Left renal cortex interstitium (tissue), 4 donors: ENCODE data around the gene CYP26A1. TPM values are rescaled to one million over a fixed set of nuclear protein-coding genes. Genes with fewer than 3 reads are reported as not detected.

Source experiments
- DNase-seq, 4 donors: peaks; one replicate each; pipeline ENCODE4 v3.0.0-alpha.2; 2013; ENCODE audit warnings: low read depth in 4 of 4, low spot score in 2 of 4, missing footprints in 1 of 4
- polyA plus RNA-seq, 4 donors: library from polyadenylated mRNA; unstranded; fragments of 120-200 nt; gene quantifications; one replicate each; pipeline ENCODE4 v1.2.1, GENCODE V29; 2013; ENCODE audit not compliant: insufficient read length in 4 of 4

The CYP26A1 gene, protein sequence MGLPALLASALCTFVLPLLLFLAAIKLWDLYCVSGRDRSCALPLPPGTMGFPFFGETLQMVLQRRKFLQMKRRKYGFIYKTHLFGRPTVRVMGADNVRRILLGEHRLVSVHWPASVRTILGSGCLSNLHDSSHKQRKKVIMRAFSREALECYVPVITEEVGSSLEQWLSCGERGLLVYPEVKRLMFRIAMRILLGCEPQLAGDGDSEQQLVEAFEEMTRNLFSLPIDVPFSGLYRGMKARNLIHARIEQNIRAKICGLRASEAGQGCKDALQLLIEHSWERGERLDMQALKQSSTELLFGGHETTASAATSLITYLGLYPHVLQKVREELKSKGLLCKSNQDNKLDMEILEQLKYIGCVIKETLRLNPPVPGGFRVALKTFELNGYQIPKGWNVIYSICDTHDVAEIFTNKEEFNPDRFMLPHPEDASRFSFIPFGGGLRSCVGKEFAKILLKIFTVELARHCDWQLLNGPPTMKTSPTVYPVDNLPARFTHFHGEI
- polyA plus RNA-seq, result under 1 TPM in 3 of 4 donors, not detected in 1; 0.08 to 0.18 (median 0.11) TPM

DNA sequence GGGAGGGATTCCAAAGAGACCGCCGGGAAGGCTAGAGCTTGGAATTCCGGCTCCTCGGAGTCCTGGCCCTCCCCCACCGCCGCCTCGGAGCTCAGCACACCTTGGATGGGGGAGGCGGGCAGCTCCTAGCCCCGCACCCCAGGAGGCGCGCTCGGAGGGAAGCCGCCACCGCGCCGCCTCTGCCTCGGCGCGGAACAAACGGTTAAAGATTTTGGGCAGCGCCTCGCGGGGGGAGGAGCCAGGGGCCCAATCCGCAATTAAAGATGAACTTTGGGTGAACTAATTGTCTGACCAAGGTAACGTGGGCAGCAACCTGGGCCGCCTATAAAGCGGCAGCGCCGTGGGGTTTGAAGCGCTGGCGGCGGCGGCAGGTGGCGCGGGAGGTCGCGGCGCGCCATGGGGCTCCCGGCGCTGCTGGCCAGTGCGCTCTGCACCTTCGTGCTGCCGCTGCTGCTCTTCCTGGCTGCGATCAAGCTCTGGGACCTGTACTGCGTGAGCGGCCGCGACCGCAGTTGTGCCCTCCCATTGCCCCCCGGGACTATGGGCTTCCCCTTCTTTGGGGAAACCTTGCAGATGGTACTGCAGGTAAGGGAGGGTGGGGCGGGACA lies at the start of gene CYP26A1:
CYP26A1 (plus strand) TSS at position 355 of the 608 bp plus-strand sequence; CDS start at position 397, 42 bp downstream.
- no peak for DNase-seq

DNA sequence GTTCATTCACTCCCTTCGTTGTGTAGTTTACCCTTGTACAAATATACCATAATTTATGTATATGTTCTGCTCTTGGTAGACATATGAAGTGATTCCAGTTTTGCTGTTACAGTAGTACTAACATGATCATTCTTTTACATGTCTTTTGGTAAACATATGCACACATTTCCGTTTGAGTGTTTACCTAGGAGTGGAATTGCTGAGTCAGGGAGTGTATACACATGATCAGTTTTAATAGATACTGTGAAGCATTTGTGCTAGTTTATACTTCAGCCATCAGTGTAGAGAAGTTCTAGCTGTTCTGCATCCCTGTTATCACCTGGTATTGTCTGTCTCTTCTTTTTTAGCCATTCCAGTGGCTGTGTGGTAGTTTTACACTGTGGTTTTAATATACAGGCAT lies 47.6 kb upstream of the CYP26A1 start:
- DNase-seq, result no peak

DNA sequence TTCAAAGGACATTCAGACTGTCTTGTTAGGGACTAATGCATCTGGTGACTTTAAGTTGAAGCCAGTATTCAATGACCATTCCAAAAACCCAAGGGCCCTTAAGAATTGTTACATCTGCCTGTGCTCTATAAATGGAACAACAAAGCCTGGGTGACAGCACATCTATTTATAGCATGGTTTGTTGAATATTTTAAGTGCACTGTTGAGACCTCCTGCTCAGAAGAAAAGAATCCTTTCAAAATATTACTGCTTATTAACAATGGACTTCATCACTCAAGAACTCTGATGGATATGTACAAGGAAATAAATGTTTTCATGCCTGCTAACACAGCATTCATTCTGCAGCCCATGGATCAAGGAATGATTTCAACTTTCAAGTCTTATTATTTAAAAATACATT lies 46.2 kb upstream of the CYP26A1 start:
- no peak for DNase-seq

DNA sequence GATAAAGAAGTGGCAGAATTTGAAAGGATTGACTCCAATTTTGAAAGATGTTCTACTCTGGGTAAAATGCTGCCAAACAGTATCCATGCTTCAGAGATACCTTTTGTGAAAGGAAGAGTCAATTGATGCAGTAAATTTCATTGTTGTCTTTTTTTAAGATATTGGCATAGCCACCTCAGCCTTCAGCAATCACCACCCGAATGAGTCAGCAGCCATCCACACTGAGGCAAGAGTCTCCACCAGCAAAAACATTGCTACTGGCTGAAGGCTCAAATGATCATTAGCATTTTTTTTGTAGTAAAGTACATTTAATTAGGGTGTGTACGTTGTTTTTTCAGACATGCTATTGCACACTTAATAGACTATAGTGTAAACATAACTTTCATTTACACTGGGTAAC lies 44.8 kb upstream of the CYP26A1 start:
- no peak for DNase-seq

DNA sequence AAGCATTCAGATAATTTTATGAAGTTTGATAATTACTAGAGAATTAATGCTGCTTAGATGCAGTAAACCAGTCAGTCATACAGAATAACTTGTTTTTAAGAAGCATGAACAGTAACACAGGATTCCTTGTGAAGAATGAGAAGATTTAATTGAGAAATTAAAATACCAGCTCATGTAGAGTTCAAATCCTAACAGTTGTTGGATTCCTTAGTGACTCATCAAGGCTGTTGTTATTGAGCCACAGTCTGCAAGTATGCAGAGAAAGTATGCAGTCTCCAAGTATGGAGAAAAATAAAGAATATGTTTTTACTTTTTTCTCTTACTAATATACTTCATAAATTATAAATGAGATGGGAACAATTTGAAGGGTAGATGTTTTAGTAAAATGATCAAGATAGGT lies 43.3 kb upstream of the CYP26A1 start:
- DNase-seq, result no peak

DNA sequence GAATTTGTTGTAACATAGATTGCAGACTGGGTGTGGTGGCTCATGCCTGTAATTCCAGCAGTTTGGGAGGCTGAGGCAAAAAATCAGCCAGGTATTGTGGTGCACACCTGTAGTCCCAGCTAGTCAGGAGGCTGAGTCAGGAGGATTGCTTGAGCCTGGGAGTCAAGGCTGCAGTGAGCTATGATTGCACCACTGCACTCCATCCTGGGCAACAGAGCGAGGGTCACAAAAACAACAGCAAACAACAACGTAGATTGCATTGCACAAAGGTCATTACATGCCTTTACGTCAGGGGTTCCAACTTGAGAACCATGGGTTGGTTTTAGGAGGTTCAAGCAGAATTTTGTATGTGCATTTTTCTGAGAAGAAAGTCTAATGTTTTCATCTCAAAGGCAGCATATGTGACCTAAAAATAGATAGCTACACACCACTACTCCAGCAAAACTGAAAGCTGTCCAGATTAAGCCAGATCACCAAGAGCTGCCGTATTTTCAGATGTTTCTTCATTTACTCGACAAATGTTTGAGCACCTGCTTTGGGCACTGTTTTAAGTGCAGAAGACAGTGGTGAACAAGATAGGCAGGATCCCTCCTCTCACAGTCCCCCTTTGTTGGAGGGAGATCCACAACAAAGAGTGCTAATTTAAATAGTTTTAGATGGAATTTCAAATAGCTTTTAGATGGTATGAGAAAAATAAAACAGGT lies 41.4 kb upstream of the CYP26A1 start:
- no peak for DNase-seq

DNA sequence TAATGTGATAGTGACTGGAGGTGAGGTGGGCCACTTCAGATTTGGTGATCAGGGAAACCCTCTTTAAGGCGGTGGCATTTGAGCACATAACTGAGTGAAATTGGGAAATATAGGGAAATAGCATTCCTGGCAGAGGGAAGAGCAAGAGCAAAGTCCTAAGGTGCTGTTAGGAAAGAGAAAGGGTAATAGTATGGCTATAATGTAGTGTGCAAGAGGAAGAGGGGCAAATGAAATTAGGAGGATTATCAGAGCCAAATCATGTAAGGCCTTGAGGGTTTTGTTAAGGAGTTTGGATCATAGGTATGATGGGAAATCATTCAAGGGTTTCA lies 40.9 kb upstream of the CYP26A1 start:
- no peak for DNase-seq

DNA sequence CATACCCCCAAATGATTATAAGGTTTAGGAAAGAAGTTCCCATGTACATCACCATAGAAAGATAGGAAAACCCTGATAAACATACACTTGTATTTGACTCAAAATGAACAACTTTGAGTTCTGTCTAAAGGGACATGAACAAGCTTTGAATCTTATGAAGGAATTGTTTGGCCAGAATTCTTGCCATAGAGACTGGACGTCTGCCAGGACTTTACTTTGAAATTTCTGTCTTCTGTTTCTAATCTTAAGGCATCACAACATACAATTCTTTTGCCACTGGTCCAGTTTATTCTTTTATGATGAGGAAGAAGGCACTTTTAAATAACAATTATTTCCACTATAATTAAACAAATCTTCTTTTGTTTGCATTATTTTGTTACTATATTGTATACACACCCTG lies 39.3 kb upstream of the CYP26A1 start:
- DNase-seq, result no peak

DNA sequence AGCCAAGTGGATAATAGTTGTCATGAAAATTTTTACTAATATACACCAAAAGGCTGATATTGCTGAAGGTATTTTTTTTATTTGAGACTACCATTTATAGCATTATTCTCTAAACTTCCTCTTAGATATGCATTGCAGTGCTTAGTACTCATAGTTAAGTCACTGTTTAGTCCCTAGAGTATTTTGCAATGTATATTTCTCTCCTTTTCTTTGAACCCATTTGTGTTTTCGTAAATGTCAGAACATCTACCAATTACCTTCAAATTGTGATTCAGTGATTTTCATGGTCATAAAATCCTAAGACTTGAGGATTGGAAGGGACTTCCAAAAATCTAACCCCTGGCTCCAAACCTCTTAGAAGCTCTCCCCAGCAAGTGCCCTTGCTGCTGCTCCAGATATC lies 34.6 kb upstream of the CYP26A1 start:
- no peak for DNase-seq

DNA sequence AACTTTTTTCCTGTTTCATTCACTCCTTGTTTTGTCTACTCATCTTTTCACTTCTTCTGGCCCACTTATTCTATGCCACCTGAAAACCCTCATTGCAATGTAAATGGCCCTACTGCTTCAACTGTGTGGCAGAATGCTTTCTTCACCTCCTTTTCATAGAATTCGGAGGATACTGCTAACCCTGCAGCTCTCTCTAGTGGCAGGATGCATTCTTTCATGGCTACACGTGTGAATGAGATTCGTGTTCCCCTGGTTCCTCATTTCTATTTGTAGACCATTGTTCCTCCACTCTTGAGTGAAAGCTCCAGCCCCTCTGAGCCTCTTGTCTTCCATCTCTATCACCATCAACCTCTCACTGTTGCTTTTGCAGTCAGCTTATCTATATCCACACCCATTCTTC lies 34.0 kb upstream of the CYP26A1 start:
- no peak for DNase-seq

DNA sequence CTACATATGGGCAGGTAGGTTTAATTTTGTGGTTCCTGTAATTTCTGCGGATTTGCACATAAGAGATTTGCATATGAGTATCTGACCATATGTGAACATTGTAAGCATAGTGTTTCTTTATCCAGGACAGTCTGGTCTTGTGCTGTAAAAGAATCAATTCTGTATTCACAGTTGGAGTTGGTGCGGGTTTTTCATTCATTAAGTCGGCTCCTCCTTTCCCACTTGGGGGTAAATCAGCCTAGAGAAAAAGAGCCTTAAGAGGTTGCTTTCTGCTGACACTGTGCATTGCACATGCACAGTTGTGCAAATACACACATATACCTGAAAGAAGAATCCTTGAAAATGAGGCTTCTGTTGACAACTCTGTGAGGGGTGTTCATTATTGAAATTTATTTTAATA lies 19.2 kb upstream of the CYP26A1 start:
- DNase-seq, result no peak

DNA sequence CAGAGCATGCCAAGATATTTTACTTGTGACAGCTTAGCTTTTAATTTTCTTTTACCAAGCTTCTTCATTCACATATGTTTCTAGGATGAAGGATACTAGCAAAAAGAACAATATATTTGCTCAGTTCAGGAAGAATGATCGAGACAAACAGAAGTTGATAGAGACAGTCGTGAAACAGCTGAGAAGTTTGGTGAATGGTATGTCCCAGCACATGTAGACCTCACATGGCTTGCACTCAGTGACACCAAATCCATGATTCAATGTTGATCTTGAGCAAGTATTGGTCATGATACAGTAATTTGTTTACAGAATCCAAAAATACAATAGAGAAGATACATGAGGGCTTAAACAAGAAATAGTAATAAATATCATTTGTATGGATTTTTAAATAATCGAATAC lies 15.6 kb upstream of the CYP26A1 start:
- no peak for DNase-seq

DNA sequence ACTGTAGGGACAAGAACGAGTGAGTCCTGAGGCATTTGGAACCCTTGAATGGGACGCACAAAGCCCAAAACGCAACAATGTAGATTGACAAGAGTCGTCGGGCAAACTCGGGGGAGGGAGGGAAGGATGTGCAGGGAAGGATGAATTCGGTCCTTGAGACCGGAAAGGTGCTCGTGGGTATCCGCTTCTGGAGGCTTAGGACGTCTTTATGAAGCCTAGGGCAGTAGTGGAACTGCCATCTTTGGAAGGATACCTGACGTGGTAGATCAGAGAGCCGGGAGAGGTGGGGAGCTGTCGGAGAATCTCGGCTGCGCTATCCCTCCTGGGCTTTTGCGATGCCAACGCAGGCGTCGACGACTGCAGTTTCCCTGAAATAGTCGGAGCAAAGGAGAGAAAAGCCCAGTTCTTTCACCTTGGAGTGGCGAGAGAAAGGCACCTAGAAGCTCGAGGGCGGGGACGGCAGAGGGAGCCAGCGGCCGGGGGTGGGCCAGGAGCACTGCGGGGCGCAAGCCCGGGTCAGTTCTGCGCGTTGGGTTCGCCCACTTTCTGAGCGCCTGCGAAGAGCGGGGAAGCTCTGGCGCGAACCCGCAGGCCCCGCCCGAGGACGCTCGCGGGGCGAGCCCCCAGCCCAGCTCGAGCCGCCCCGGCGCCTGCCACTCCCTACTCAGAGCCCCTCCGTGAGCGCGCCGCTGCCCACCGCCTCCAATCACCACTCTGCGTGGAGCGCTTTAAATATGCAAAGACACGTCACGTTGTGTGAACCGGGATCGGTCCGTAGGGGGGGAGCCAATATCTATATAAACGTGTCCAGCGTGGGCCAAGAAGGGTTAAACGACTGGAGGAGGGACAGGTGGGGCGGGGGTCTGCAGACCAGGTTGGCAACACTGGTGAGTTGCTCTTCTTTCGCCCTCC lies 13.5 kb upstream of the CYP26A1 start, which contains the start of gene CYP26C1:
CYP26C1 (plus strand) TSS at position 824 of the 912 bp plus-strand sequence. CDS start 466 bp downstream, outside the sequence.
- no peak for DNase-seq

DNA sequence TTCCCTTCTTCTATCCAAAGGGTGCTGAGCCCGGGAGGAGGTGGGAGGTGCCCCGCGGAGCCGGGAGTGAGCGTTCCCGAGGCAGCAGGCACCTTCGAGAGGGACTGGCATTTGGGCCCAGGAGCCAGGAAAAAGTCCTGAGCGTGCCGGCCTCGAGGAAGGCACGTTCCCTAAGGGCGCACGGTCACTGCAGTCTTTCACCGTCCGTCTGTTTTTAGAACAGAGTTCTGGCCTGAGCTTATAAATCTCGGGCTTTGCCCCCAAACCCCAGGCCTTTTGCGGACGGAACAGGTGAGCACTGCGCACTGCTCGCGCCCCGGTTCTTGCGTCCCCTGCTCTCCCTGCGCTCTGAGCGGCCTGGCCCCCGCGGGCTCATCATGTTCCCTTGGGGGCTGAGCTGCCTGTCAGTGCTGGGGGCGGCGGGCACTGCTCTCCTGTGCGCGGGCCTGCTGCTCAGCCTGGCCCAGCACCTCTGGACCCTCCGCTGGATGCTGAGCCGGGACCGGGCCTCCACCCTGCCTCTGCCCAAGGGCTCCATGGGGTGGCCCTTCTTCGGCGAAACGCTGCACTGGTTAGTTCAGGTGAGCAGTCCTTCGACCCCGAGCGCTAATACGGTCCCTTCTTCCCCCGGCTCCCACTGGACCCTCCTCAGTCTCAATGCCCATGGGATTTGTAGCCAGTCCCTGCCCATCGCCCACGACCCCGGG lies 12.7 kb upstream of the CYP26A1 start:
- no peak for DNase-seq

DNA sequence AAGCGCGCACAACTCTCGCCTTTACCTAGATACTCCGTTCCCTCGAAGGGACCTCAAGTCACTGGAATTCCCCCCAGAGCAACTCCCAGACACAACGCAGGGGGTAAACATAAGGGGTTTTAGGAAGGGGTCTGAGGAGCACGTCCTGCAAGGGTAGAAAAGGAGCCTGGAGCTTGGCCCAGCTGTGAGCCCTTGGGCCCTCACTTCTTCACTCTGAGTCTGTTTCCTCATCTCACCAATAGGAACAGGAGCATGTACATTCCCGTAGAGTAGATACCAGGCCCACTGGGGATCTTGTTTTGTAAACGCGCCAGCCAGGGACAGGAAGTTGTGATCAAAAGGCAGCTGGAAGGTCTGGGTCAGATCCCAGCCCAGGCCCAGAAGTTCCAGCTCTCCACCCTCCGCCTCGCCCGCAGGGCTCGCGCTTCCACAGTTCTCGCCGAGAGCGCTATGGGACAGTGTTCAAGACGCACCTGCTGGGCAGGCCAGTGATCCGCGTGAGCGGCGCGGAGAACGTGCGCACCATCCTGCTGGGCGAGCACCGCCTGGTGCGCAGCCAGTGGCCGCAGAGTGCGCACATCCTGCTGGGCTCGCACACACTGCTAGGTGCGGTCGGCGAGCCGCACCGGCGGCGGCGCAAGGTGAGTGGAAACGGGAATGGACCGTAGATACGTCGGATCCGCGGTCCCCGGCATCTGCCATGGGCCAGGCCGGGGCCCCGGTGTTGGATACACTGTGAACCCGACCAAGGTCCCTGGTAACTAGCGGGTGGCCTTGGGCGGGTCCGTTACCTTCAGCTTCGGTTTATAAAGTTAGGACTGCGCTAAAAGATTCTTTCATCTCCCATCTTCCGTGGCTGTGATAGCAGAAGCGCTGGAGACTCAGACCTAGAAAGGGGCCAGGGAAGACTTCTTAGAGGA lies 11.8 kb upstream of the CYP26A1 start:
- DNase-seq, result no peak

DNA sequence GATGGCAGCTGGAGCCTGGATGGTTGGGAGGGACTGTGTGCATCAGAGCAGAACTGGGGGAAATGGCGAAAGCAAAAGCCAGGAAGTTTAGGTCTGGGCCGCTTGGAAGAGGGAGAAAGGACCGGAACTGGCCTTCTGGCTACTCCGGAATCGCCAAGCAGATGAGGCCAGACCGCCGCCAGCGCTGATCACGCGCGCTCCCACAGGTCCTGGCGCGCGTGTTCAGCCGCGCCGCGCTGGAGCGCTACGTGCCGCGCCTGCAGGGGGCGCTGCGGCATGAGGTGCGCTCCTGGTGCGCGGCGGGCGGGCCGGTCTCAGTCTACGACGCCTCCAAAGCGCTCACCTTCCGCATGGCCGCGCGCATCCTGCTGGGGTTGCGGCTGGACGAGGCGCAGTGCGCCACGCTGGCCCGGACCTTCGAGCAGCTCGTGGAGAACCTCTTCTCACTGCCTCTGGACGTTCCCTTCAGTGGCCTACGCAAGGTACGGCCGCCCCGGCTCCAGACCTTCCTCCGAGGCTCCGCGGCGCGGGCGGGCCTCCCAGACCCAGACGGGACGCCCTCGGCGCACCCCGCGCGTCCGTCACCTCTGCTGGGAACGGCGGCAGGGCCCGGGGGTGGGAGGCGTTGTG lies 11.1 kb upstream of the CYP26A1 start:
- DNase-seq, result no peak

DNA sequence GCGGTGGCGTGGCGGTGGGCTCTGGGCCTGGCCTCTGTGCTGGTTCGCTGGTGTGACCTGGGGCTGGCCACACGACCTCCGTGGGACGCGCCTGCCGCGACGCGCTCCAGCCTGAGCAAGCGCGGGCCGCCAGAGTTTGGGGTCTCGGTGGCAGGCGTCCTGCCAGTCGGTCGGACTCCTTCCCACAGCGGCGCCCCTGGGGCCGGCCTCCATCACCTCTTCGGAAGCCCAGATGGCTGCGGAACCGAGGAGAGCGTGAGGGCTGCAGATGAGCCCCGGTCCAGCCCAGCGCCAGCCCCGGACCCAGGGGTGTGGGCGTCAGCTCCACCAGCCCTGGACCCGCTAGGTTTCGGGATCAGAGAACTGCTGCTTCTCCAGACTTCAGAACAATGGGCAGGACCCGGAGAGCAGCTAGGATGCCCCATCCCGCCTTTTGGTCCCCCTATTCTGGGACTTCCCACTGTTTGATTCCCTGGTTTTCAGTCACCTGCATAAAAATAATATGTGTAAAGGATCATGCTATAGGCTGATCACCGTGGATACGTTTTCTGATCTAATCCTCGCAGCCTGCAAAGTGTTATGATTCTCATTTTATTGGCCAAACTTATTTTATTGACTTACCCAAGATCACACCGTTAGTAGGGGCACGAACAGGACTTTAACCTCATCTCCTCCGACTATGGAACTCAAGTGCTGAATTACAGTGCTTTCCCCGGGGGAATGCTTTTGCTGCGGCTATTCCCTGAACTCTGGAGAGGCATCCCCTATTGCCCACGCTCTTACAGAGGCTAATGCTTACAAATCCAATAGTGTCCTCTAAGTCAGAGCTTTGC lies 10.3 kb upstream of the CYP26A1 start:
- DNase-seq, result no peak
